Peyer's patch (tissue), 4 donors: Measurements from ENCODE around the gene FAR1.

Source experiments
- POLR2A ChIP-seq, 2 donors: fragments of 450-650 bp; IDR thresholded peaks; one replicate each; pipeline ENCODE4 v1.5.1; 2017; ENCODE audit warnings: antibody characterized with exemption in 2 of 2, mild to moderate bottlenecking in 2 of 2, moderate library complexity in 2 of 2
- TF ChIP-seq, protein P1 (sequence below), 6 experiments: fragments of 450-650 bp in 4 of 6; fragments of 200-600 bp in 2 of 6; sonication (generic) in 1 of 6; IDR thresholded peaks; one replicate each; pipeline ENCODE4 v1.5.1; 2017 to 2019; ENCODE audit warnings: antibody characterized with exemption in 6 of 6, mild to moderate bottlenecking in 3 of 6, moderate library complexity in 1 of 6

DNA sequence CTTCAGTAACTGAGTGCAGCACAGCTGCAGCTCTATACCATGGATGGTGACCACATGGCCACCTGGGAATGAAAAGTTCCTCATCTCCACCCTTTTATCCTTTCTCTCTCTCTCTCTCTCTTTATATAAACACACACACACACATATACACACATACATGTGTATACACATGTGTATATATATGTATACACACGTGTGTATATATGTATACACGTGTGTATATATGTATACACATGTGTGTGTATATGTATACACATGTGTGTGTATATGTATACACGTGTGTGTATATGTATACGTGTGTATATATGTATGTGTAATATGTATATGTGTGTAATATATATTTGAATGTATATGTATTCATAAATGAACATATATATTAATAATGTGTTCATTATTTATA is 18.8 kb upstream of the FAR1 start:
- TF ChIP-seq, protein P1, sequence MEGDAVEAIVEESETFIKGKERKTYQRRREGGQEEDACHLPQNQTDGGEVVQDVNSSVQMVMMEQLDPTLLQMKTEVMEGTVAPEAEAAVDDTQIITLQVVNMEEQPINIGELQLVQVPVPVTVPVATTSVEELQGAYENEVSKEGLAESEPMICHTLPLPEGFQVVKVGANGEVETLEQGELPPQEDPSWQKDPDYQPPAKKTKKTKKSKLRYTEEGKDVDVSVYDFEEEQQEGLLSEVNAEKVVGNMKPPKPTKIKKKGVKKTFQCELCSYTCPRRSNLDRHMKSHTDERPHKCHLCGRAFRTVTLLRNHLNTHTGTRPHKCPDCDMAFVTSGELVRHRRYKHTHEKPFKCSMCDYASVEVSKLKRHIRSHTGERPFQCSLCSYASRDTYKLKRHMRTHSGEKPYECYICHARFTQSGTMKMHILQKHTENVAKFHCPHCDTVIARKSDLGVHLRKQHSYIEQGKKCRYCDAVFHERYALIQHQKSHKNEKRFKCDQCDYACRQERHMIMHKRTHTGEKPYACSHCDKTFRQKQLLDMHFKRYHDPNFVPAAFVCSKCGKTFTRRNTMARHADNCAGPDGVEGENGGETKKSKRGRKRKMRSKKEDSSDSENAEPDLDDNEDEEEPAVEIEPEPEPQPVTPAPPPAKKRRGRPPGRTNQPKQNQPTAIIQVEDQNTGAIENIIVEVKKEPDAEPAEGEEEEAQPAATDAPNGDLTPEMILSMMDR (IDR thresholded peaks at IDR 0.05), result no peak
- TF ChIP-seq POLR2A (IDR thresholded peaks at IDR 0.05), result no peak
